ENCODE measurements around the gene DSC3. TPM values are rescaled to one million over a fixed set of nuclear protein-coding genes. Genes with fewer than 3 reads are reported as not detected.

Gene DSC3
- total RNA-seq, 1 donor from 2014 or later: 0.85 TPM

DNA sequence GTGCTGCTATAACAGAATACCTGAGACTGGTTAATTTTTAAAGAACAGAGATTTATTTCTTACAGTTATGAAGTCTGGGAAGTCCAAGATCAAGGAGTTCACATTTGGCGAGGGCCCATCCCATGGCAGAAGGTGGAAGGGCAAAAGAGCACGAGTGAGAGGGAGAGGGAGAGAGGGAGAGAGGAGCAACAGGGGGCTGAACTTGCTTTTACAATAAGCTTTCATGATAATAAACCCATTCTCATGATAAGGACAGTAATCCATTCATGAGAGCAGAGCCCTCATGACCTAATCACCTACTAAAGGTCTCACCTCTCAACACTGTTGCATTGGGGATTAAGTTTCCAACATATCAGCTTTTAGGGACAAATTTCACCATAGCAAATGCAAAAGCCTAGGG lies 45.3 kb downstream of the DSC3 start:
- no peak overlapping the region for H3K27ac ChIP-seq
- TF ChIP-seq, protein P1, sequence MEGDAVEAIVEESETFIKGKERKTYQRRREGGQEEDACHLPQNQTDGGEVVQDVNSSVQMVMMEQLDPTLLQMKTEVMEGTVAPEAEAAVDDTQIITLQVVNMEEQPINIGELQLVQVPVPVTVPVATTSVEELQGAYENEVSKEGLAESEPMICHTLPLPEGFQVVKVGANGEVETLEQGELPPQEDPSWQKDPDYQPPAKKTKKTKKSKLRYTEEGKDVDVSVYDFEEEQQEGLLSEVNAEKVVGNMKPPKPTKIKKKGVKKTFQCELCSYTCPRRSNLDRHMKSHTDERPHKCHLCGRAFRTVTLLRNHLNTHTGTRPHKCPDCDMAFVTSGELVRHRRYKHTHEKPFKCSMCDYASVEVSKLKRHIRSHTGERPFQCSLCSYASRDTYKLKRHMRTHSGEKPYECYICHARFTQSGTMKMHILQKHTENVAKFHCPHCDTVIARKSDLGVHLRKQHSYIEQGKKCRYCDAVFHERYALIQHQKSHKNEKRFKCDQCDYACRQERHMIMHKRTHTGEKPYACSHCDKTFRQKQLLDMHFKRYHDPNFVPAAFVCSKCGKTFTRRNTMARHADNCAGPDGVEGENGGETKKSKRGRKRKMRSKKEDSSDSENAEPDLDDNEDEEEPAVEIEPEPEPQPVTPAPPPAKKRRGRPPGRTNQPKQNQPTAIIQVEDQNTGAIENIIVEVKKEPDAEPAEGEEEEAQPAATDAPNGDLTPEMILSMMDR (IDR thresholded peaks at IDR 0.05): no peak
- no peaks in the 10 kb centered on the region for H3K27me3 ChIP-seq
- no peak for DNase-seq (ENCODE audit: low spot score in 2 of 2)
- no peaks in the 10 kb centered on the region for H3K9me3 ChIP-seq
- H3K4me3 ChIP-seq: no peak overlapping the region
- no peaks in the 10 kb centered on the region for H3K4me1 ChIP-seq
- no peaks in the 10 kb centered on the region for H3K36me3 ChIP-seq
- intact Hi-C loops (cut with DNase I): no loop called here

DNA sequence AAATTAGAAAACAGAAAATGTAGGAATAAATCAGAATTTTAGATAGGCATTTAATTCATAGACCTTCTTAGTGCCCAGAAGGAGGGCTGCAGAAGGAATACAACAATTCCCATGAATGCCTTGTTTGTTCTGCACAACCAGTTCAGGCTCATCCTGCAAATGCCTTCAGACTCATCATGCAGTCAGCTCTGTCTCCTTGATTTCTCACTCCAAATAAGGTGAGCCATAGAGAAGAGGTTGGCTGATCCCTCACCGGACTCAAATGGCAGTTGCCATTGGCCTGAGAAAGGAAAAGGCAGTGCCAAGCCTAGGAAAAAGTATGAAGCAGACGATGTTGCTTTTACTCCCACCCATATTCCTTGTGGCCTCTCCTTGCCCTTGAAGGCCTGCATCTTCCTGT lies 50.3 kb downstream of the DSC3 start:
- Histone ChIP-seq H3K27me3 (no peaks in the 10 kb centered on the region), H3K4me3 (no peak overlapping the region), H3K27ac (no peak overlapping the region), H3K4me1 (no peaks in the 10 kb centered on the region), H3K36me3 (no peaks in the 10 kb centered on the region), H3K9me3 (no peaks in the 10 kb centered on the region)
- no peak for DNase-seq (ENCODE audit: low spot score in 2 of 2)
- TF ChIP-seq, protein P1 (IDR thresholded peaks at IDR 0.05): no peak
- intact Hi-C loops (cut with DNase I): no loop called here

DNA sequence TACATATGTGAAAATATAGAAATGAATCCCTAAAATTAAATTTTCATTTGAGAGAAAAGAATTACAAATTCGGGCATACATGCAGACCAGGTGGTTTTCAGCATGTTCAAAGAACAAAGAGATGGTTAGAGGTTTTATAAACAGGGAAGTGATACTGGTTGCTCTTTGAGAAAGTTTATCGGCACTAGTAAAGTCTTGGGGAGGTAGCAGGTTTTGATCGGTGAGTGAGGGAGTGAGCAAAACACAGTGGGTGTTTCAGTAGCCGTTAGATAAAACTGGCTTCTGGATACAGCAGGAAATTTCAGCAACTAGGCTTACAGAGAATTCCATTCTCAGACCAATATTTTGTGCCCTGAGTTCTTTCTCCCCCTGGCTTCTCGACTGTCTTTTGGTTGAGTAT lies 51.1 kb downstream of the DSC3 start:
- Histone ChIP-seq H3K4me3 (no peak overlapping the region), H3K27me3 (no peaks in the 10 kb centered on the region), H3K27ac (no peak overlapping the region), H3K36me3 (no peaks in the 10 kb centered on the region), H3K4me1 (no peaks in the 10 kb centered on the region), H3K9me3 (no peaks in the 10 kb centered on the region)
- TF ChIP-seq, protein P1 (IDR thresholded peaks at IDR 0.05): no peak
- DNase-seq (ENCODE audit: low spot score in 2 of 2): no peak
- intact Hi-C loops (cut with DNase I): no loop called here

DNA sequence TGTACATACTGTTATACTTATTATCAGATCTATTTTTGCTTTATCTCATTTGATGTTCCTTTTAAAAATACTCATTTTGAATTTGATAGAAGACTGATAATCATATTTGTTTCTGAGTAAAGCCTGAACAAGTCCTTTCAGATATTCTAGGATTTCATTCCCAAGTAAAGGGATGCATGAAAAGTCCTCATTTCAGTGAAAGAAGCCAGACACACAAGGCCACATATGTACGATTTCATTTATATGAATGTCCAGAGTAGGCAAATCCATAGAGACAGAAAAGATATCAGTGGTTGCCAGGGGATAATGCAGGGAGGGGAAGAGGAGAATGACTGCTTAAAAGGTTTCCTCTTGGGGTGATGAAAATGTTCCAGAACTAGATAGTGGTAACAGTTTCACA lies 53.4 kb downstream of the DSC3 start:
- DNase-seq (ENCODE audit: low spot score in 2 of 2): no peak
- Histone ChIP-seq H3K4me3 (no peak overlapping the region), H3K36me3 (no peaks in the 10 kb centered on the region), H3K4me1 (no peaks in the 10 kb centered on the region), H3K27me3 (no peaks in the 10 kb centered on the region), H3K9me3 (no peaks in the 10 kb centered on the region), H3K27ac (no peak overlapping the region)
- intact Hi-C loops (cut with DNase I): no loop called here
- TF ChIP-seq, protein P1 (IDR thresholded peaks at IDR 0.05): no peak

DNA sequence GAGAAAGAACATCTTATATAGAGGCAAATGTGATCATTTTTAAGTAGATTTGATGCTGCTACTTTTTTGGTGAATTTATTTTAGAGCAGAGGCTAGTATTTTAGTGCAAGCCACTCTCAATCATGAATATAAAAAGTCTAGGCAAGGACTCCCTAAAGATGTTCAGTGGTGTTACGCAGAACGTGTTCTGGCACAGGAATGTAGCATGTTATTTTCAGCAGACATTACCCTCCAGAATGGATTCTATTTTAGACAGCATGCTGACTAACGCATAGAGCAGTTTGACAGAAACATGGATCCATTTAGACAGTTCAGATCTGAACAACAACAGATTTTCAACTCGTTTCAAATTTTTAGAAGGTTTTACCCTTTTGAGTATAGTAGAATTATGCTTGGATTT lies 54.1 kb downstream of the DSC3 start:
- intact Hi-C loops (cut with DNase I): no loop called here
- no peaks in the 10 kb centered on the region for H3K27me3 ChIP-seq
- DNase-seq (ENCODE audit: low spot score in 2 of 2): no peak
- H3K4me3 ChIP-seq: no peak overlapping the region
- TF ChIP-seq, protein P1 (IDR thresholded peaks at IDR 0.05): no peak
- H3K4me1 ChIP-seq: no peaks in the 10 kb centered on the region
- no peaks in the 10 kb centered on the region for H3K9me3 ChIP-seq
- H3K36me3 ChIP-seq: no peaks in the 10 kb centered on the region
- no peak overlapping the region for H3K27ac ChIP-seq

Data from ascending aorta (tissue), 2 donors.